Stimulated activated CD4-positive, alpha-beta T cell treated with anti-CD3 and anti-CD28 coated beads, Interleukin-12 subunit alpha, Interleukin-12 subunit beta, amount 100 ng/mL, for 24 hours (primary cell): Measurements from ENCODE around the gene CHKA.

Experiments
- DNase-seq, 2 experiments: peaks; one replicate each; pipeline ENCODE4 v3.0.0-alpha.2; 2020; ENCODE audit warnings: low read depth in 2 of 2

The CHKA gene

DNA sequence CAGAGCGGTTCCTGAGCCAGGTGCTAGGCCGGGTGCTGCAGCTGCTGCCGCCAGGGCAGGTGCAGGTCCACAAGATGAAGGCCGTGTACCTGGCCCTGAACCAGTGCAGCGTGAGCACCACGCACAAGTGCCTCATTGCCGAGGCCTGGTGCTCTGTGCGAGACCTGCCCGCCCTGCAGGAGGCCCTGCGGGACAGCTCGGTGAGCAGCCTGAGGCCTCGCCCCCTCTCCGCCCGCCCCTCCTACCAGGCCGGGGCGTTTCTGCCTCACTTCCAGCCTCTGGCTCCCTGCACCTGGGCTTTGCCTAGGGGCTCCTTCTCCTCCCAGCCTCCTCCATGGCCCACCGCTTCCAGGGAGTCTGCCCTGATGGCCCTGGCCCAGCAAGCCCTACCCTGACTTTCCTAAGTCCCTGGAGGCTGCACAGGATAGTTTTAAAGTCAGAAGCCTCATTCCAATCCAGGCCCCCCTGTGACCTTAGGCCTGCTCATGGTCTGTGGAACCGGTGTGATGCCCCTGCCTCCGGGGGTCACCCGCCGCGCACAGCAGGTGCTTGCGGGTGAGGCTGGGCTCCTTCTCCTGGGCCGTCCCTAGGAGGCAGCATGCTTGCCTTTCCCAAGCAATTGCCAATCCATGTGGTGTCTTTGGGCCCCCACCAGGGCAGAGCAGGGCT lies 76.9 kb downstream of the CHKA start:
- DNase-seq, result no peak

DNA sequence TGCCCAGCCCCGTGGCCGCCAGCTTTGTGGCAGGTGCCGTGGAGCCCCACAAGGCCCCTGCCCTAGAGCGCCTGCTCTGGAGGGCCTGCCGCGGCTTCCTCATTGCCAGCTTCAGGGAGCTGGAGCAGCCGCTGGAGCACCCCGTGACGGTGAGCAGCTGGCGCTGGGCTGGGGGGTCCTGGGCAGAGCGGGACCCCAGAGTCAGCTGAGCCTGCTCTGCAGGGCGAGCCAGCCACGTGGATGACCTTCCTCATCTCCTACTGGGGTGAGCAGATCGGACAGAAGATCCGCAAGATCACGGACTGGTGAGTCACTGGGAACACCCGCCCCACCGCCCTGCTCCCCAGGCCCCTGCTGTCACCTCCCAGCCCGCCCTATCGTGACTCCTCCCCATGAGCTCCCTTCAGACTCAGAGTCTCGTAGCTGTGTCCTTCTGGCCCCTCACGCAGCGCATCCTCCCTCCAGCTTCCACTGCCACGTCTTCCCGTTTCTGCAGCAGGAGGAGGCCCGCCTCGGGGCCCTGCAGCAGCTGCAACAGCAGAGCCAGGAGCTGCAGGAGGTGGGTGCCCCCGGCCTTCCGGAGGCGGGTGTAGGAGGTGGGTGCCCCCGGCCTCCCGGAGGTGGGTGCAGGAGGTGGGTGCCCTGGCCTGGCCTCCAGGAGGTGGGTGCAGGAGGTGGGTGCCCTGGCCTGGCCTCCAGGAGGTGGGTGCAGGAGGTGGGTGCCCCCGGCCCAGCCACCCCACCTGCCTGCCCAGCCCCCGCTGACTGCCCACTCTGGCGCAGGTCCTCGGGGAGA lies 77.6 kb downstream of the CHKA start:
- DNase-seq, result no peak

DNA sequence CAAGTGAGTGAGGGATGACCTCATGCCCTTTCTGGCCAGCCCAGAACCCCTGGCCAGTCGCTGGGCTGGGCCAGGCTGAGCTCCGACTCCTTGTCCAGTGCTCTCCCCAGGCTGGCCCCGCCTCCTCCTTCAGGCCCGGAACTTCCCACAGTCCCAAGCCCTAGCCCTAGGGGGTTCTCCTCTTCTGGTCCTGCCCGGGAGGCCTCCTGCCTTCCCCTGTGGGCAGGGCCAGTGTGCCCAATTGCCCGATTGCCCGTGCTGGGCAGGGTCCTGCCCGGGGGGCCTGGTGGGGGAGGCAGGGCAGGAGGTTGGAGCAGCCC lies 78.2 kb downstream of the CHKA start:
- DNase-seq, result no peak

DNA sequence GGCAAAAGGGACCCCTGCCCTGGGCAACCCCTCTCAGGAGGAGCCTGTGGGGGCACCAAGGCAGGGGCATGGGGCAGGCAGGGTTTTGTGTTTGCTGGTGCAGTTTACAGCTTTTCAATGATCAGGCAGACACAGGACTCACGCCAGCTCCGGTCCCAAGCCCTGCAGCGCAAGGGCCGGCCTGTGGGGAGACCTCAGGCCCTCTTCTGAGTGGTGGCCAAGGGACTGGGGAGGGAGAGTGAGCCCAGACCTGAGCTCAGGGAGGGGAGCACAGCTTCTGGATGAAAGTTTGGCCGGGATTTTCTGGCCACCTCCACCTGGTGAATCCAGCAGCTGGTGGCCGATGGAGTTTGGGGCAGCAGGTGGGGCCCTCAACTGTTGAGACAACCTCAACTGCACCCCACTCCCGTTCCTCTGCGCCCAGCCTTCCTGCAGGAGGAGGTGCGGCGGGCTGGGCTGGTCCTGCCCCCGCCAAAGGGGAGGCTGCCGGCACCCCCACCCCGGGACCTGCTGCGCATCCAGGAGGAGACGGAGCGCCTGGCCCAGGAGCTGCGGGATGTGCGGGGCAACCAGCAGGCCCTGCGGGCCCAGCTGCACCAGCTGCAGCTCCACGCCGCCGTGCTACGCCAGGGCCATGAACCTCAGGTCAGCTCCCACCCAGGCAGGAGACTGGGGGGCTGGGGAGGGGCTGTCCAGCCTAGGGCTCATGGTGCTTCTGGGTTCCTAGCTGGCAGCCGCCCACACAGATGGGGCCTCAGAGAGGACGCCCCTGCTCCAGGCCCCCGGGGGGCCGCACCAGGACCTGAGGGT lies 78.8 kb downstream of the CHKA start:
- DNase-seq, result no peak

DNA sequence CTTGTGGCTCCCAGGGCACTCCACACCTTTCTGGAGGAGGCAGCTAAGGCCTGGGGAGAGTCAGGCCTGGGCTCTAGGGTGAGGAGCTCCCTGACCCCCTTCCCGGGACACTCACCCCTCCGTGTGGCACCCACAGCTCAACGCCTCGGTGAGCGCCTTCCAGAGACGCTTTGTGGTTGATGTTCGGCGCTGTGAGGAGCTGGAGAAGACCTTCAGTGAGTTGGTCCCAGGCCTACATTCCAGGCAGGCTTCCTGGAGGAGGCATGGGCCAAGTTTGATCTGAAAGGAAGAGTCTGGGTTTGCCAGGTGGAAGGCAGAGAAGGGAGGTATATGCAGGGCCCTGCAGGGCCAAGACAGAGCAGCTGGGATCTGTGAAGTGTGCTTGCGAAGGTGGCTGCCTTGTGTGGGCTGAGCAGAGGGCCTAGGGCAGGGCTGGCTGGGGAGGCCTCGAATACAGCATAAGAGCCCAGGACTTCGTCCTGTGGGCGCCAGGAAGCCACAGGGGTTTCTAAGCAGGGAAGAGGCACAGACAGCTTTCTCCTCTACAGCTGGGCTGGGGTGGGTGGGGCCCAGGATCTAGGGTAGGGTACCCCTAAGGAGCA lies 79.5 kb downstream of the CHKA start:
- no peak for DNase-seq

DNA sequence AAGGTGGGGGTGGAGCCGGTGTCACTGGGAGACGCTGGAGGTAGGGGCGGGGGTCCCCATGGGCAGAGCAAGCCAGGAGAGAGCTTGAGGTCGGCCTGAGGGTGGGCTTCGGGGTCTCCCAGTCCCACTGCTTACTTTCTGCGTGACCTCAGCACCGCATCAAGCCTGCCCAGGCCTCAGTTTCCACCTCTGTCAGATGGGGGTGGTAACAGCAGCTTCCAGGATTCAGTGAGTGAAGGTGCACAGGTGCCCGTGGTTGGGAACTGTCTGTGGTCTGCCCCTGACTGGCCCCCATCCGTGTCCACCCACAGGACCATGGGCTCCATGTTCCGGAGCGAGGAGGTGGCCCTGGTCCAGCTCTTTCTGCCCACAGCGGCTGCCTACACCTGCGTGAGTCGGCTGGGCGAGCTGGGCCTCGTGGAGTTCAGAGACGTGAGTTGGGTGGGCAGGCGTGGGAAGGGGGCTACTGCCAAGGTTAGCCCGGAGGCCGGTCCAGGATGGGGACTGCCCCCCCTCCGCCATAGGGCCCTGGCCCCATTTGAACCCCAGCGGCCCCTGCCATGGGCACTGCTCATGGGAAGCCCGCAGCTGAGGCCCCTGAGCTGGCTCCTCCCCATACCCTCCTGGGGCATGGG lies 80.1 kb downstream of the CHKA start:
- DNase-seq, result no peak

DNA sequence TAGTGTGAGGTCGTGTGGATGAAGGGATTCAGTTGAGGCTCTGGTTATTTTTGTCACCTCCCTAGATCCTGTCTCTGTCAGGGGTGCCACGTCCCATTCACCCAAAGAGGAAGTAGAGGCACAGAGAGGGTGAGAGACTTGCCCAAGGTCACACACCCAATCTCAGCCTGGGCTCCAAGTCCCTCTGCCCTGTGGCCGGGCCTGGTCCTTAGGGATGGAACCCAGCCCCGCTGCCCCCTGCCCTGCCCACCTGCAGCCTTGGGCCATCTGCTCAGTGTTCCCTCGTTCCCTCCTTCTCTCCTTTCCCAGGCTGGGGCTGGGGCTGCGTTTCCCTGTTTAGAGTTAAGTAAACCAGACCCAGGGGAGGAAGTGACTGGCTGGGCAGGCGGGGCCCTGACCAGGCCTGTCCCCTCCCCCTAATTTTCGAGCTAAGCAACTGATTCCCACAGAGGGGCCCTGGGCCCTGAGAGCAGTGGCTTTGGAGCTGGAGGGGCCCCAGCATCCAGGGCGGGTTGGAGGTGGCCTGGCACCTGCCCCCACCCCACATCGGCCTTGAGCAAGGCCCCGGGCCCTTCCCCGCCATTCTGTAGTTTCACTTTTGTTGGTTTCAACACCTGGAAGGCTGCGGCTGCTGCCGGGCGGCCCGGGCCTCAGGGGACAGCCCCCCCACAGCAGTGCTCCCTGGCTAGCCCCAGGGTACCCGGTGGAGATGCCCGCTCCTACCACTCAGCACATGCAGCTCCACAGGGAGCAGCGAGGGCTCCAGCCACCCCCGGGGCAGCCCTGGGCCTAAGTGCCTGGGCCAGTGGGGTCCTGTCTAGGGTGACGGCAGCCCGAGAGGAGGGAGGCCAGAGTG lies 80.9 kb downstream of the CHKA start:
- peak in 1 of 2 experiments; percentile 41 for DNase-seq

DNA sequence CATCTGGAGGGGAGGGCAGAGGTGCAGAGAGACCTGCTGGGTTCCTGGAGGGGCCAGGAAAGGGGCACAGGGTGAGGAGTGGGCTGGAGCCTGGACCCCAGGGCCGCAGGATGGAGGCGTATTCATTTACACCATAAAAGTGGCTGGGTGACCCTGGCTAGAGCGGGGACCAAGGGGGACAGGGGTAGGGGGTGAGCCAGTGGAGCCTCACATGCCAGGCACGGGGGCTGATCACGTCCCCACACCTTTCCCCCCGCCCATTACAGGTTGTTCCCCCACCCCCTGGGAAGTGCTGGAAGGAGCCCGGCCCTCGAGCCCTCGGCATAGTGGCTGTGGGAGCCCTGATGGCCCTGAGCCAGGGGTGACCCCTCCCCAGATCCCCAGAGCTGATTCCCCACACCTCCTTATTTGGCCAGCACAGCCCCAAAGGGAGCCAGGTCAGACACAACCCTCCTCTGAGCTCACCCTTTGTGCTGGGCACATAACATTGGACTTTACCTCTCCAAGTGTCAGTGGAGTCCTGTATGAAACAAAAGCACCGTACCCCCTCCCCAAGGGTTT lies 81.6 kb downstream of the CHKA start:
- no peak for DNase-seq

DNA sequence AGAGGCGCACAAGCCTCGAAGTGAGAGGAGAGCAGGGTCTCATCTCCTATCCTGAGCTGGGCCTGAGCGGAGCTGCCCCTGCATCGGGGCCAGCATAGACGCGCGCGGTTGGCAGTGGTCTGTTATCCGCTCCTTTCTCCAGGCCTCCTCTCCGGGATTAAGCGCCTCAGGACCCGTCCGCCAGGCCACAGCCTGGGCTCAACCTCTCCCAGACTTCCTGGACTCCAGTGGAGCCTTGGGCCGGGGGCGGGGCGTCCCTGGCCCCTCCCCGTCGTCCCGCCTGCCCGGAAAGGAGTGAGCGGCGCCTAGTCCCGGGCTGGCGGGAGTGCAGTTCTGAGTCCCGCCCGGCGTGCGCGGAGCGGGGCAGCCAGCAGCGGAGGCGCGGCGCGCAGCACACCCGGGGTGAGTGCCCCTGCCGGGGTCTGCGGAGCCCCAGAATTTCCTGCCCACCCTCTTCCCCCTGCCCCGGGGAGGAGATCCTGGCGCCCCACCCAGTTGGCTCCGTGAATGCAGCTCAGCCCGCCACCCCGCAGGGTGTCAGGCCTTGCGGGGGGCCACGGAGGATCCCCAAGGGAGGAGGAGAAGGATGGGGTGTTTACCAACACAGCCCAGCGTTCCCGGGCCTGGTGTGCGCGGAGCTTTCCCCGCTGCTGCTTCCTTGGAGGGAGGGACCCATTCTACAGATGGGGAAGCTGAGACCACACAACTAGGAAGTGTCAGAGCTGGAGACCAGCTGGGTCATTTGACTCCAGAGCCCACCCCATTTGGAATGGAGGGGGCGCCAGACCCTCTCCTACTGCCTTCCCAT lies 82.3 kb downstream of the CHKA start, which contains the start of gene TCIRG1:
Gene TCIRG1, plus strand, starts transcription at position 308 of the 808 bp plus-strand sequence. CDS start 2,247 bp downstream, outside the sequence.
- DNase-seq, result peak in 1 of 2 experiments; percentile 69

DNA sequence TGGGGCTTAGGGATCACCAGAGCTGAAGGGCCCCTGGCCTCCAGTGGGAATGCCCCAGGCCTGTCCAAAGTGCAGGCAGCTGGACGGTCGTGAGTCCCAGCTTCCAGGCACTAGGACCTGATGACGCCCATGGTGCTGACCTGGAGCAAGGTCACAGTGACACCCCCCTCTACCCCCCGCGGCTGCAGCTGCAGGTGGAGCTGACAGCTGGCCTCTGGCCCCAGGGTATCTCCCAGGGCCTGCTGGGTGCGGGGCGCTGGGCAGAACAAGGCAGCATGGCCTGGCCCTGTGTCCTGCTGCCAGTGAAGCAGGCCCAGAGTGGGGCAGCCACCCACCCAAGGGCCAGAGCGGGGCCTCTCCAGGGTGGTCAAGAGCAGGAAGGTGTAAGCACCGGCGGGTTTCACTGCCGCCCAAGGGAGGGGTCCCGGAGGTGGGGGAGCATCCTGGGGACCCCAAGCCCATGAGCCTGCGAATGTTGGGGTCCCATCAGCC lies 82.9 kb downstream of the CHKA start:
- DNase-seq, result no peak

DNA sequence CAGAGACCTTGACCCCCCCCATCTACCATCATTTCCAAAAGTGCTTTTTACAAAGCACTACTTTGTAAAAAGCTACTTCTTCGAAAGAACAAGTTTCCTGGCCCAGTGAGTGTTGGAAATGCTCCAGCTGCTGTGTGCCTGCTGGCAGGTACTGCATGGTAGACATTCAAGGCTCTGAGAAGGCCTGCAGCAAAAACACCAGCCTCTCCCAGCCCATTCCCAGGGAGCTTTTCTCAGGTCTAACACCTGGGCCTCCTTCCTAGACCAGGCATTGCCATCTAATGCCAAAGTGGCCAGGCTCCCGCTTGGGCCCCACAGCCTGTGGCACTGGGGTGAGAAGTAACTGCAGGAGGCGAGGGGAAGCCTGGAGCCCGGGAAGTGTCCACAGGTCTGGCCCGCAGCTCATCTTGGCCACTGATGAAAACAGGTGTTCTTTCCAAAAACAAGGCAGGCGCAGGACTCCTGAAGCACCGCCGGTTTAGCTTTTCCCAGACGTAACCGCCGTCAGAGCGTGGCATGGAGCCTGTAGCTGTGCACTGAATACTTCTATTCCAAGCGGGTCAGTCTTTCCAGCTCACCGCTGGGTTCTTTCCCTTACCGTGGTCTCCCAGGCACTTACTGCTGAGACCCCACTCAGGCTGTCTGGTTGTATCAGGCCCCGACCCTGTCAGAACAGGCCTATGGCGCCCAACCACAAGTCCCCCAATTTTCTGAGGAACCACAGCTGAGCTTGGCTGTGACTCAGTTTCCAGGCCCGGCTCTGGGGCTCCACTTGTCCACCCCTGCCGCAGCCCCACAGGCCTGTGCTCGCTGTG lies 83.6 kb downstream of the CHKA start:
- DNase-seq, result no peak

DNA sequence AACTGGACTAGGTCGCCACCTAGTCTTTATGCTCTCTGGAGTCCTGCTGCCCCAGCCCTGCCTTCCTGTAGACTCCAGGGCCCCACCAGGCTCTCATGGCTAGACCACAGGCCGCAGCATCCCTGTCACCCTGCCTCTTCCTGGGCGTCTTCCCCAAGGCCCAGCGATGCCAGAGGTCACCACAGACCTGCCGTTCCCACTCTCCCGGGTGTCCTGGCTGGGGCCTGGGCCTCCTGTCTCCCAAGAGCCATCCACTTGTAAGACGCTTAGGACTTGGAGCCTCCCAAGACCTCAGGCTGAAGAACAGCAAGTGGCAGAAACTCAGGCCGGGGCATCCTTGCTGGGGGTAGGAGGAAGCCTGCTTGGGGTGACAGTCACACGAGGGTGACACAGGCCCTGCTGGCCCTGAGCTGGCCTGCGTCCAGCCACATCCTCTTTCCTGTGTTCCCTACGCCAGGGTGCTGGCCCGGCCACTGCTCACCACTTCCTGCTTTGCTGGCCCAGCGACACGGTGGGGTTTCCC lies 84.4 kb downstream of the CHKA start:
- no peak for DNase-seq

DNA sequence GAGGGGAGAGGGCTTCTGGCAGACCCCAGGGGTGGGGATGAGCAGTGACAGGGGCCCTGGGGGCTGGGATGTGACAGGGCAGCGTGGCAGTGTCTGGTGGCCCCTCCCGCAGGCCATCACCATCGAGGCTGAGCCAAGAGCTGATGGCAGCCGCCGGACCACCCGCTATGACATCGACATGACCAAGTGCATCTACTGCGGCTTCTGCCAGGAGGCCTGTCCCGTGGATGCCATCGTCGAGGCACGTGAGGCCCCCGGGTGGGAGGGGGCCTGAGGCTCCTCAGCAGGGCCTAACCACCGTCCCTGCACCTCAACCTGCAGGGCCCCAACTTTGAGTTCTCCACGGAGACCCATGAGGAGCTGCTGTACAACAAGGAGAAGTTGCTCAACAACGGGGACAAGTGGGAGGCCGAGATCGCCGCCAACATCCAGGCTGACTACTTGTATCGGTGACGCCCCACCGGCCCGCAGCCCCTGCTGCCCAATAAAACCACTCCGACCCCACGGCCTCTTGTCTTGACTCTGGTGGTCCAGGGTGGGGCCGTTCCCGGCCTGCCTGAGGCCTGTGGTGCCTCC lies 85.0 kb downstream of the CHKA start:
- no peak for DNase-seq

DNA sequence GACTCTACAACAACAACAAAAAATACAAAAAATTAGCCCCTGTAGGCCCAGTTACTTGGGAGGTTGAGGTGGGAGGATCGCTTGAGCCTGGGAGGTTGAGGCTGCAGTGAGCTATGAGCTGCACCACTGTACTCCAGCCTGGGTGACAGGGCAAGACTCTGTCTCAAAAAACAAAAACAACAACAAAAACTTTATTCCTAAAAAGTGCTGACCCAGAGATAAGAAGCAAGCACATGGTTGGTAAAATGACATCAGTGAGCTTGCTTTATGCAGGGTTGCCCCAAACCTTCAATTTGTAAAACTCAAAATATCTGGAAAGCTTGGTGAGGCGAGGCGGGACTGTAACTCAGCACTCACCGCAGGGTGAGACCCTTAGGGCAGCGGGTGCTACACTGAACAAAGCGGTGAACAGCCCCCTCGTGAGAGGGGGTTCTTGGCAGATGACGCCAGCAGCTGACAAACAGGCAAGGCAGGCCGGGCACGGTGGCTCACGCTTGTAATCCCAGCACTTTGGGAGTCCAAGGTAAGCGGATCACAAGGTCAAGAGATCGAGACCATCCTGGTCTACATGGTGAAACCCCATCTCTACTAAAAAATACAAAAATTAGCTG lies 85.8 kb downstream of the CHKA start:
- no peak for DNase-seq

DNA sequence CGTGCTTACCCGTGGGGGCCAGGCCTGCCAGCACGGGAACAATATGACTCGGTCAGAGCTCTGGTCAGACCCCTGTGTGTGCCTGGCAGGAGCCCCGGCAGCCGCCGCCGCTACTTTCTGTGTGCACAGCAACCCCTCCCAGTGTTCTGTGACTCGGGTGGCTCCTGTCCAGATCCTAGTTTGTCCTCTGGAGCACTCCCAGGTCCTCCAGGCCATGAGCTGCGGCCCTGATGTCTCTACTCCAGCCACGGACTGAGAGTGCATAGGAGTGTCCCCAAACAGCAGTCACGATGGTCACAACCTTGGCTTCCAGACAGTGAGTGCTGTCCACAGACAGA lies 87.5 kb downstream of the CHKA start:
- no peak for DNase-seq

DNA sequence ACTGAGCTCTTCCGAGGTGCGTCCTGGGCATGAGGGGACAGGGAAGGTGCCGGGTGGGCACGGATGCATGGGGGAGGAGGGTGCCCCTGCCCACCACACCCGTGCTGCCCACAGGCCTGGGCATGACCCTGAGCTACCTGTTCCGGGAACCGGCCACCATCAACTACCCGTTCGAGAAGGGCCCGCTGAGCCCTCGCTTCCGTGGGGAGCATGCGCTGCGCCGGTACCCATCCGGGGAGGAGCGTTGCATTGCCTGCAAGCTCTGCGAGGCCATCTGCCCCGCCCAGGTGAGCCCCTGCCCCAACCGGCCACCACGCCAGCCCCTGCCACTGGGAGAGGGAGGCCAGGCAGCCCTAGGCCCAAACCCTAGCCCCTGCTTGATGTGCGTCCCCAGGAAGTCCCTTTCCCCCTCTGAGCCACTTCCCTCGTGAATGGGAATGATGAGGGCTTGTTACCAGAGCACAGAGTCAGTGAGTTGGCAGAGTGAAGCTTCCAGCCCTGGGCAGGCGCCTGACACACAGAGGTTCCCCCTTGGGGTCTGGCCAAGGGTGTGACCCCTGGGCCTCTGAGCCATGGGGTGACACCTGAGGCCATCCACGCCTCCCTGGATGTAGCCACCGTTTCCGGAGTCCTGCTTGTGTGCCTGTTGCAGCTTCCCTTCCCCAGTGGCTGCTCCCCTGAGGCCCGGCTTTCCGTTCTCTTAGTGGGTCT lies 88.0 kb downstream of the CHKA start:
- no peak for DNase-seq

DNA sequence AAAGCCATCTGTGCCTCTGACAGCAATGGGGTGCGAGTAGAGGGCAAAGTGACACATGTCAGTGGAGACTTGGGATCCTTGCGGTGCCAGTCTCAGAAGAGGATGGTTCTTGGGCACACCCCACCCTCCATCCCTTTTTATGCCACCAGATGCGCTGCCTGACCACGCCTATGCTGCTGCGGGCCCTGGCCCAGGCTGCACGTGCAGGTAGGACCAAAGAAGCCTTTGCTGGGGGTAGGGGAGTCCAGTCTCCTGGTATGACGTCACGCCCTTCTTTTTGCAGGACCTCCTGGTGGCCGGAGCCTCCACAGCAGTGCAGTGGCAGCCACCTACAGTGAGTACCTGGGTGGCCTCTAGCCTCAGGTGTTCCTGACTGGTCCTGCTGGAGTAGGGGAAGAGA lies 89.2 kb downstream of the CHKA start:
- no peak for DNase-seq
